ENCODE results near the gene WNT4.

WNT4 gene

GRCh38 chr1:22071511-22071910 lies 71.4 kb downstream of the WNT4 start:
- no peaks in the 10 kb centered on the region for H3K27me3 Mint-ChIP-seq
- H3K9me3 Mint-ChIP-seq, result peaks cover 4% of the 10 kb centered on the region
- peaks cover 84% of the 10 kb centered on the region for H3K4me1 Mint-ChIP-seq (ENCODE audit: low read depth)
- H3K36me3 Mint-ChIP-seq (ENCODE audit: low read depth), result peaks cover 80% of the 10 kb centered on the region
- peak overlapping the region; percentile 82 for H3K27ac Mint-ChIP-seq
- H3K4me3 Mint-ChIP-seq, result no peak overlapping the region
- no peak for DNase-seq

All from activated T-cell treated with anti-CD3 and anti-CD28 coated beads, Interleukin-2, amount 50 U/mL, for 24 hours (primary cell).